ENCODE results near the gene ABHD11.
A peak's percentile ranks its signal among the peaks of the same experiment; 100 is the strongest.

ABHD11 gene

GRCh38 chr7:73730485-73730884, 8.1 kb downstream of the ABHD11 start:
- H3K79me2 ChIP-seq (ENCODE audit: insufficient read depth, low read length): no peaks in the 10 kb centered on the region

GRCh38 chr7:73728551-73728950, 10.1 kb downstream of the ABHD11 start:
- H4K20me1 ChIP-seq (ENCODE audit: insufficient read depth, low read length): no peaks in the 10 kb centered on the region
- no peaks in the 10 kb centered on the region for H3K9me3 ChIP-seq (ENCODE audit: insufficient read depth, low read length, severe bottlenecking)
- H2AFZ ChIP-seq (ENCODE audit: low read depth, low read length): no peak overlapping the region
- no peak overlapping the region for H3K4me3 ChIP-seq (ENCODE audit: low read depth in 1 of 2, low read length in 2 of 2)
- H3K27me3 ChIP-seq (ENCODE audit: insufficient read depth, low read length, poor library complexity): no peaks in the 10 kb centered on the region
- no peak overlapping the region for H3K4me2 ChIP-seq (ENCODE audit: insufficient read depth, low read length)
- no peaks in the 10 kb centered on the region for H3K79me2 ChIP-seq (ENCODE audit: insufficient read depth, low read length)
- no peak for TF ChIP-seq CTCF (IDR thresholded peaks at IDR 0.05; ENCODE audit: borderline replicate concordance, extremely low read depth, low read length, poor library complexity, severe bottlenecking)
- TF ChIP-seq EZH2 (IDR thresholded peaks at IDR 0.05; ENCODE audit: borderline replicate concordance, low read depth, low read length, severe bottlenecking): no peak
- DNase-seq (no peak), ATAC-seq (ENCODE audit: insufficient read depth, low read depth) (no peak)
- H3K4me1 ChIP-seq (ENCODE audit: insufficient read depth, low read length): no peaks in the 10 kb centered on the region
- H3K9ac ChIP-seq (ENCODE audit: low read depth, low read length): no peak overlapping the region
- H3K27ac ChIP-seq (ENCODE audit: low read length): no peak overlapping the region
- no peaks in the 10 kb centered on the region for H3K36me3 ChIP-seq (ENCODE audit: insufficient read depth, low read length)

More at GRCh38 chr7:73730485-73730884, 8.1 kb downstream of the ABHD11 start:
- Histone ChIP-seq H3K27ac (ENCODE audit: low read length) (no peak overlapping the region), H3K36me3 (ENCODE audit: insufficient read depth, low read length) (no peaks in the 10 kb centered on the region), H4K20me1 (ENCODE audit: insufficient read depth, low read length) (no peaks in the 10 kb centered on the region), H3K9me3 (ENCODE audit: insufficient read depth, low read length, severe bottlenecking) (no peaks in the 10 kb centered on the region), H3K4me1 (ENCODE audit: insufficient read depth, low read length) (peaks cover 7% of the 10 kb centered on the region), H3K27me3 (ENCODE audit: insufficient read depth, low read length, poor library complexity) (no peaks in the 10 kb centered on the region), H3K4me2 (ENCODE audit: insufficient read depth, low read length) (no peak overlapping the region), H3K9ac (ENCODE audit: low read depth, low read length) (no peak overlapping the region), H2AFZ (ENCODE audit: low read depth, low read length) (no peak overlapping the region), H3K4me3 (ENCODE audit: low read depth in 1 of 2, low read length in 2 of 2) (no peak overlapping the region)
- ATAC-seq (ENCODE audit: insufficient read depth, low read depth): no peak
- no peak for DNase-seq
- TF ChIP-seq EZH2 (IDR thresholded peaks at IDR 0.05; ENCODE audit: borderline replicate concordance, low read depth, low read length, severe bottlenecking): no peak
- TF ChIP-seq CTCF (IDR thresholded peaks at IDR 0.05; ENCODE audit: borderline replicate concordance, extremely low read depth, low read length, poor library complexity, severe bottlenecking): no peak

GRCh38 chr7:73727952-73728351, 10.7 kb downstream of the ABHD11 start:
- H3K9ac ChIP-seq (ENCODE audit: low read depth, low read length): no peak overlapping the region
- no peaks in the 10 kb centered on the region for H3K79me2 ChIP-seq (ENCODE audit: insufficient read depth, low read length)
- DNase-seq (no peak), ATAC-seq (ENCODE audit: insufficient read depth, low read depth) (no peak)
- H3K27me3 ChIP-seq (ENCODE audit: insufficient read depth, low read length, poor library complexity): no peaks in the 10 kb centered on the region
- no peaks in the 10 kb centered on the region for H3K4me1 ChIP-seq (ENCODE audit: insufficient read depth, low read length)
- no peak overlapping the region for H3K27ac ChIP-seq (ENCODE audit: low read length)
- no peak overlapping the region for H3K4me2 ChIP-seq (ENCODE audit: insufficient read depth, low read length)
- H3K36me3 ChIP-seq (ENCODE audit: insufficient read depth, low read length): no peaks in the 10 kb centered on the region
- no peaks in the 10 kb centered on the region for H4K20me1 ChIP-seq (ENCODE audit: insufficient read depth, low read length)
- H3K9me3 ChIP-seq (ENCODE audit: insufficient read depth, low read length, severe bottlenecking): no peaks in the 10 kb centered on the region
- TF ChIP-seq CTCF (IDR thresholded peaks at IDR 0.05; ENCODE audit: borderline replicate concordance, extremely low read depth, low read length, poor library complexity, severe bottlenecking): no peak
- TF ChIP-seq EZH2 (IDR thresholded peaks at IDR 0.05; ENCODE audit: borderline replicate concordance, low read depth, low read length, severe bottlenecking): no peak
- no peak overlapping the region for H3K4me3 ChIP-seq (ENCODE audit: low read depth in 1 of 2, low read length in 2 of 2)
- no peak overlapping the region for H2AFZ ChIP-seq (ENCODE audit: low read depth, low read length)

GRCh38 chr7:73726083-73726466, 12.5 kb downstream of the ABHD11 start:
- DNase-seq: no peak
- no peak overlapping the region for H2AFZ ChIP-seq (ENCODE audit: low read depth, low read length)
- H3K4me1 ChIP-seq (ENCODE audit: insufficient read depth, low read length): no peaks in the 10 kb centered on the region
- no peak overlapping the region for H3K27ac ChIP-seq (ENCODE audit: low read length)
- no peak overlapping the region for H3K4me2 ChIP-seq (ENCODE audit: insufficient read depth, low read length)
- H4K20me1 ChIP-seq (ENCODE audit: insufficient read depth, low read length): 0 out of 2 replicates have a peak, but pooled peaks cover 4% of the 10 kb centered on the region
- no peak overlapping the region for H3K9ac ChIP-seq (ENCODE audit: low read depth, low read length)
- H3K4me3 ChIP-seq (ENCODE audit: low read depth in 1 of 2, low read length in 2 of 2): no peak overlapping the region
- peak; percentile 30 for ATAC-seq (ENCODE audit: insufficient read depth, low read depth)
- no peaks in the 10 kb centered on the region for H3K79me2 ChIP-seq (ENCODE audit: insufficient read depth, low read length)
- H3K9me3 ChIP-seq (ENCODE audit: insufficient read depth, low read length, severe bottlenecking): no peaks in the 10 kb centered on the region
- TF ChIP-seq CTCF (IDR thresholded peaks at IDR 0.05; ENCODE audit: borderline replicate concordance, extremely low read depth, low read length, poor library complexity, severe bottlenecking) (no peak), EZH2 (IDR thresholded peaks at IDR 0.05; ENCODE audit: borderline replicate concordance, low read depth, low read length, severe bottlenecking) (no peak)
- no peaks in the 10 kb centered on the region for H3K36me3 ChIP-seq (ENCODE audit: insufficient read depth, low read length)
- no peaks in the 10 kb centered on the region for H3K27me3 ChIP-seq (ENCODE audit: insufficient read depth, low read length, poor library complexity)

All from DND-41 (cell line).